GM10266 (cell line): ENCODE results near the gene SYNJ2.

ENCODE experiments used
- DNase-seq: peaks from one replicate; pipeline ENCODE4 v3.0.0; 2012; ENCODE audit errors: extremely low spot score
- CTCF ChIP-seq: IDR thresholded peaks from 2 replicates; pipeline ENCODE4 v1.5.1; 2012; ENCODE audit warnings: mild to moderate bottlenecking, low read depth; ENCODE audit not compliant: control insufficient read depth, insufficient read depth; ENCODE audit errors: missing control alignments

SYNJ2 gene

GRCh38 chr6:158095671-158096070 lies 114.0 kb downstream of the SYNJ2 start:
- no peak for DNase-seq
- TF ChIP-seq CTCF, result no peak

GRCh38 chr6:158103228-158103627 lies 121.6 kb downstream of the SYNJ2 start:
- TF ChIP-seq CTCF, result no peak
- DNase-seq, result no peak

- no peak for TF ChIP-seq CTCF
- no peak for DNase-seq
Observed at GRCh38 chr6:158104696-158105095, 123.0 kb downstream of the SYNJ2 start.

- DNase-seq, result no peak
- TF ChIP-seq CTCF, result no peak
Observed at GRCh38 chr6:158109748-158110147, 128.1 kb downstream of the SYNJ2 start.

GRCh38 chr6:158110986-158111385 lies 129.3 kb downstream of the SYNJ2 start:
- TF ChIP-seq CTCF, result no peak
- DNase-seq, result no peak

GRCh38 chr6:158111987-158112386 lies 130.3 kb downstream of the SYNJ2 start:
- TF ChIP-seq CTCF, result no peak
- DNase-seq, result no peak

- no peak for TF ChIP-seq CTCF
- no peak for DNase-seq
Observed at GRCh38 chr6:158113802-158114201, 132.1 kb downstream of the SYNJ2 start.
